ENCODE data around the gene SNCB. TPM values are rescaled to one million over a fixed set of nuclear protein-coding genes. Genes with fewer than 3 reads are reported as not detected.

The SNCB gene
- 4.1 TPM for polyA plus RNA-seq (2012; ENCODE audit: insufficient read depth, insufficient read length, low read depth)

DNA sequence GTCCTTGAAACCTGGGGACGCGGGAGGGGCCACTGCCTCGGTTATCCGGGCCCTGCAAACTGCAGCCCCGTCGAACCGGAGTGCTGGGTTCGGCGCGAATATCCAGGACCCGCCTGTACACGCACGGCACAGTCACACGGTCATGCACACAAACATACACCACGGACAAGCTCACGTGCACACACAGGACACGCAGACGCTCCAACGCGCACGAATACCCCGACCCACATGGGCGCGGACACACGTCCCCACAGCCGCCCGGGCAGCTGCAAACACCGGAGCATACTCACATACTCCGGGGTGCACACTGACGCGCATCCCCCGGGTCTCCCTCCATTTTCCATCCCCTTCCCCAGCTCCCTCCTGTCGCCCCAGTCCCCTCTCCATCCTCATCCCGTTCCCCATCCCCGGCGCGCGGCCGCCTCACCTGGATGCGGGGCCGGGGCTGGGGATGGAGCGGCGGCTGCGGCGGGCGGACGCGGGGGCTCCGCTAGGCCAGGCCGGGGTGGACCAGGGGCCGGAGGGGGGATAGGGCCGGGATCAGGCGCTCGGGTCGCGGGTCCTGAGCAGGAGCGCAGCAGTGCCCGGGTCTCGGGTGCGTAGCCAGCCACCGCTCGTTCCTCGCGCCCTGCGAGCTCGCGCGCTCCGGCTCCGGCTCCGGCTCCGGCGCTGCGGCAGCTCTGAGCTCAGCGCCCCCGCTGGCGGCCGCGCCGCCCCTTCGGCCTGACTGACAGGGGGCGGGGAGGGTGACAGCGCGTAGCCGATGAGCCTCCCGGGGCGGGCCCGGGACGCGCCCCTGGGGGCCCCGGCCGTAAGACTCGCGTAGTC, at the start of gene SNCB, which contains the start of gene EIF4E1B:
SNCB (minus strand) TSS at position 682 of the 828 bp plus-strand sequence. CDS start 880 bp downstream, outside the sequence.
EIF4E1B (plus strand) TSS at position 823 of the 828 bp plus-strand sequence. CDS start 12,113 bp downstream, outside the sequence.
- TF ChIP-seq CTCF (IDR thresholded peaks at IDR 0.05; ENCODE audit: low read depth, low read length) = 0 out of 2 replicates have a peak, but pooled peaks have one; percentile 5
- DNase-seq = peak; percentile 80
- Histone ChIP-seq H3K4me1 (no peaks in the 10 kb centered on the region), H3K36me3 (no peaks in the 10 kb centered on the region), H3K27me3 (peaks cover 8% of the 10 kb centered on the region), H3K9me3 (no peaks in the 10 kb centered on the region), H3K4me3 (ENCODE audit: low read depth, low read length) (peak within 1 kb of the TSS; percentile 57)

DNA sequence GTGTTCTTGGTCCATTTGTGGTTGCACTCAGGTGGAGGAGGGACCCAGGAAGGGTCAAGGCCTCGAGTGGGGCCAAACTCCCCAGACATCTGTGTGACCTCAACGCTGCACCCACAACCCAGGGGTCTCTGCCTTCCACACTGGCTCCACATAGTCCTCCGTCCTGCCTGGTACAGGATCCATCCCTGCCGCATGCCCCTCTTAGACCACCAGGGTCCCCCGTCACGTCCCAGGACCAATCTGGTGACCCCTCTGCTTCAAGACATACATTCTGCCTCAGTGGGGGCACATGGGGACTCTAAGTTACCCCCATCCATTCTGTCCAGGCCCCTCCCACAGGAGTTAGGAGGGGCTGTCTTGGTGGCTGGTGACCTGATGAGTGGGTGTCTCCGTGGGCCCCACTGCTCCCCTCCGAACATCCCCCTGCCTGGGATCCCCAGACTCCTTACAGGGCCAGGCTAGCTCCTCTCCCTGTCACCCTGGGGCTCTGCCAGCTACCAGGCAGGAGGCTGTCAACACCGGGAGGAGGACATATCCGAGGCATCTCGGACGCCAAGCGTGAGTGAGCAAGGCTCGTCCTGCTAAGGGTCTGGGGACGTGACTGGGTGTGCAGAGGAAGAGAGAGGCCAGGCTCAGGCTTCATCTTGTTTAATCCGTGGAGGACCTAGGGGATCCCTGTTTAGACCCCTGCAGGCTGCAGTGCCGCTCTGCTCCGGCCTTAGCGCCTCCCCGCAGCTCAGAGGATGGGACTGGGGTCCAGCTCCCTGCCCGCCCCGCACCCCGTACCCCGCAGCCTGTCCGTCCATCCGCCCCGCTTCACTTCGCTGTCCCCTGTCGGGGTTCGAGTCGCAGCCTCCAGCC, 49.3 kb upstream of the SNCB start:
- H3K4me3 ChIP-seq (ENCODE audit: low read depth, low read length) = no peak overlapping the region
- peaks cover 12% of the 10 kb centered on the region for H3K4me1 ChIP-seq
- no peaks in the 10 kb centered on the region for H3K36me3 ChIP-seq
- no peak for TF ChIP-seq CTCF (IDR thresholded peaks at IDR 0.05; ENCODE audit: low read depth, low read length)
- H3K27me3 ChIP-seq = no peaks in the 10 kb centered on the region
- no peak for DNase-seq
- no peaks in the 10 kb centered on the region for H3K9me3 ChIP-seq

DNA sequence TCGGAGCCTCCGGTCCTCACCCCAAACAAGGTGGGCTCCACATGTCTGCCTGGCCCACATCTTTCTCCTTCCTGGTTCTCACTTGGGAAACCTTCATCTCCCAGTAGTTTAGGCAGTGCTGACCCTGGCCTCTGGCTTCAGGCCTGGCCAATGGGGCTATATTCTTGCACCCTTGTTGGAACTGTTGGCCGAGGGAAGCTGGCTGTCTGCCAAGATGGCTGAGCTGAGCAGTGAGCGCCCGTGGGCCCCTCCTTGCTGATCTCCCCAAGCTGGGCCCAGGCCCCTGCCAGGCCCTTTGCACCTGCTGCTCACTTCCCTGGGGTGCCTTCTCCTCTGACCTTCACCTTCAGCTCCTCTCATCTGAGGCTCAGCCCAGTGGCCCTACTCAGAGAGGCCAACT, 48.2 kb upstream of the SNCB start:
- Histone ChIP-seq H3K36me3 (no peaks in the 10 kb centered on the region), H3K27me3 (no peaks in the 10 kb centered on the region), H3K4me1 (peaks cover 12% of the 10 kb centered on the region), H3K4me3 (ENCODE audit: low read depth, low read length) (no peak overlapping the region), H3K9me3 (no peaks in the 10 kb centered on the region)
- no peak for TF ChIP-seq CTCF (IDR thresholded peaks at IDR 0.05; ENCODE audit: low read depth, low read length)
- no peak for DNase-seq

GRCh38 chr5:176677209-176677939, 47.0 kb upstream of the SNCB start:
- Histone ChIP-seq H3K4me3 (ENCODE audit: low read depth, low read length) (no peak overlapping the region), H3K36me3 (no peaks in the 10 kb centered on the region), H3K9me3 (no peaks in the 10 kb centered on the region), H3K27me3 (no peaks in the 10 kb centered on the region), H3K4me1 (peaks cover 12% of the 10 kb centered on the region)
- no peak for TF ChIP-seq CTCF (IDR thresholded peaks at IDR 0.05; ENCODE audit: low read depth, low read length)
- DNase-seq = no peak

- H3K36me3 ChIP-seq = no peaks in the 10 kb centered on the region
- H3K4me1 ChIP-seq = peaks cover 12% of the 10 kb centered on the region
- peak; percentile 80 for DNase-seq
- TF ChIP-seq CTCF (IDR thresholded peaks at IDR 0.05; ENCODE audit: low read depth, low read length) = no peak
- H3K27me3 ChIP-seq = no peaks in the 10 kb centered on the region
- H3K4me3 ChIP-seq (ENCODE audit: low read depth, low read length) = no peak overlapping the region
- H3K9me3 ChIP-seq = no peaks in the 10 kb centered on the region
These were observed 46.1 kb upstream of the SNCB start for GRCh38 chr5:176676361-176676824.
